Testis (tissue), 5 donors: ENCODE results near the gene CD81. TPM values are rescaled to one million over a fixed set of nuclear protein-coding genes. Genes with fewer than 3 reads are reported as not detected.

ENCODE experiments used
- DNase-seq: peaks from one replicate; pipeline ENCODE4 v3.0.0-alpha.2; 2019
- H3K27ac ChIP-seq, 2 donors: fragments of 200-600 bp; sonication (generic); one replicate each; pipeline ENCODE4 v1.5.1; 2019
- H3K27me3 ChIP-seq: fragments of 200-600 bp; sonication (generic); one replicate; pipeline ENCODE4 v1.5.1; 2019
- H3K36me3 ChIP-seq: fragments of 200-600 bp; sonication (generic); one replicate; pipeline ENCODE4 v1.5.1; 2017; ENCODE audit warnings: low read depth; ENCODE audit errors: missing control alignments
- H3K4me1 ChIP-seq: fragments of 200-600 bp; sonication (generic); one replicate; pipeline ENCODE4 v1.5.1; 2019
- H3K4me3 ChIP-seq, 2 donors: fragments of 200-600 bp; sonication (generic); one replicate each; pipeline ENCODE4 v1.5.1; 2017 to 2019
- H3K9me3 ChIP-seq: fragments of 200-600 bp; sonication (generic); one replicate; pipeline ENCODE4 v1.5.1; 2017
- CTCF ChIP-seq, 3 experiments: fragments of 450-650 bp in 2 of 3; fragments of 200-600 bp in 1 of 3; sonication (generic) in 1 of 3; IDR thresholded peaks; one replicate each; pipeline ENCODE4 v1.5.1; 2016 to 2019; ENCODE audit warnings: antibody characterized with exemption in 3 of 3, mild to moderate bottlenecking in 2 of 3, moderate library complexity in 1 of 3
- POLR2A ChIP-seq: fragments of 450-650 bp; IDR thresholded peaks from one replicate; pipeline ENCODE4 v1.6.1; 2017; ENCODE audit warnings: antibody characterized with exemption, mild to moderate bottlenecking, moderate library complexity
- WGBS, 2 donors: methylation state at CpG; one replicate each; pipeline ENCODE4 v1.1.5; 2018; 5-methylcytosine and 5-hydroxymethylcytosine counted together
- intact Hi-C: fragments of 100-400 bp; cut with DNase I; formaldehyde crosslinking; loops from one replicate; pipeline ENCODE4 v1.15.1; 2023; ENCODE audit warnings: low total_unique reads
- long read RNA-seq, 2 donors: transcript quantifications; one replicate each; lab custom pipeline, GENCODE V29; 2026
- polyA plus RNA-seq: library from polyadenylated mRNA; stranded (reverse); fragments of 350-450 nt; fragmentation: Illumina TruSeq; extraction: RNeasy Lipid Tissue Mini Kit (QIAGEN cat#74804); gene quantifications from one replicate; pipeline ENCODE4 v1.2.3, GENCODE V29; 2014; ENCODE audit warnings: low read depth, low replicate concordance; ENCODE audit not compliant: insufficient read depth
- total RNA-seq, 2 donors: library from RNA; depleted of rRNA; stranded (reverse); fragments of >200 nt; gene quantifications; one replicate each; pipeline ENCODE4 v1.2.3, GENCODE V29; 2016

CD81 gene
- total RNA-seq: 100 to 1,000 TPM; 541 to 829 TPM
- 665 TPM for polyA plus RNA-seq
- long read RNA-seq, donor 1, transcript CD81-206 (2 exons, 898 nt): minor isoform, 10 of 714 reads
- long read RNA-seq, donor 1, transcript CD81-207 (6 exons, 890 nt): minor isoform, 15 of 714 reads
- long read RNA-seq, donor 1, transcript CD81-204 (5 exons, 940 nt): minor isoform, 46 of 714 reads
- long read RNA-seq, donor 1, transcript CD81-201 (8 exons, 1,520 nt): major isoform, 372 of 714 reads
- long read RNA-seq, donor 1, partial matches to known transcripts: 242 of 714 reads
- long read RNA-seq, donor 1, other reads (novel, unspliced or antisense): 24 of 714 reads
- long read RNA-seq, donor 2, transcript CD81-201 (8 exons, 1,520 nt): major isoform, 206 of 293 reads
- long read RNA-seq, donor 2, transcript CD81-207 (6 exons, 890 nt): minor isoform, 5 of 293 reads
- long read RNA-seq, donor 2, partial matches to known transcripts: 70 of 293 reads
- long read RNA-seq, donor 2, other reads (novel, unspliced or antisense): 6 of 293 reads

GRCh38 chr11:2376751-2377451 lies at the start of gene CD81:
TSS of gene CD81 (plus strand) at chr11:2377310. CDS start at chr11:2377550, 240 bp downstream.
- H3K27me3 ChIP-seq: no peaks in the 10 kb centered on the region
- H3K9me3 ChIP-seq: no peaks in the 10 kb centered on the region
- TF ChIP-seq POLR2A (no peak), CTCF (IDR thresholded peaks at IDR 0.05) (no peak)
- H3K4me1 ChIP-seq: peaks cover 32% of the 10 kb centered on the region
- no peaks in the 10 kb centered on the region for H3K36me3 ChIP-seq
- DNase-seq: peak; percentile 69
- peak within 1 kb of the TSS; percentile 97 to 98 for H3K27ac ChIP-seq
- WGBS, 2 donors: 16% methylated on average over 15 of the region's 65 CpGs; no CpG with 5 or more reads in 1 of the 2 donors
- H3K4me3 ChIP-seq: peak within 1 kb of the TSS; percentile 91 to 99
- intact Hi-C loops: no loop called here

- DNase-seq: no peak
- no peak overlapping the region for H3K27ac ChIP-seq
- no peaks in the 10 kb centered on the region for H3K9me3 ChIP-seq
- TF ChIP-seq CTCF (IDR thresholded peaks at IDR 0.05) (no peak), POLR2A (no peak)
- no peak overlapping the region for H3K4me3 ChIP-seq
- H3K36me3 ChIP-seq: no peaks in the 10 kb centered on the region
- H3K4me1 ChIP-seq: no peaks in the 10 kb centered on the region
- intact Hi-C loops: no loop called here
- no peaks in the 10 kb centered on the region for H3K27me3 ChIP-seq
- 89 to 92% methylated on average over 11 of the region's 11 CpGs for WGBS, 2 donors
Measured at GRCh38 chr11:2328021-2328420, 49.1 kb upstream of the CD81 start.

- Histone ChIP-seq H3K27me3 (no peaks in the 10 kb centered on the region), H3K9me3 (no peaks in the 10 kb centered on the region), H3K4me3 (no peak overlapping the region), H3K4me1 (no peaks in the 10 kb centered on the region), H3K27ac (no peak overlapping the region), H3K36me3 (no peaks in the 10 kb centered on the region)
- WGBS, 2 donors: 94 to 97% methylated on average over 15 of the region's 15 CpGs
- TF ChIP-seq CTCF (IDR thresholded peaks at IDR 0.05) (no peak), POLR2A (no peak)
- intact Hi-C loops: no loop called here
- DNase-seq: no peak
Measured at GRCh38 chr11:2328656-2329354, 48.3 kb upstream of the CD81 start.

- no peak for DNase-seq
- no peaks in the 10 kb centered on the region for H3K4me1 ChIP-seq
- intact Hi-C loops: no loop called here
- no peak overlapping the region for H3K4me3 ChIP-seq
- WGBS, 2 donors: 92 to 96% methylated on average over 9 of the region's 9 CpGs
- TF ChIP-seq POLR2A: no peak
- no peak for TF ChIP-seq CTCF (IDR thresholded peaks at IDR 0.05)
- no peaks in the 10 kb centered on the region for H3K9me3 ChIP-seq
- no peaks in the 10 kb centered on the region for H3K27me3 ChIP-seq
- no peak overlapping the region for H3K27ac ChIP-seq
- no peaks in the 10 kb centered on the region for H3K36me3 ChIP-seq
Measured at GRCh38 chr11:2329551-2329950, 47.6 kb upstream of the CD81 start.
